IMR-90 (cell line): Measurements from ENCODE around the gene TMC8.

ENCODE experiments used
- MAZ ChIP-seq: IDR thresholded peaks from 2 replicates; pipeline ENCODE4 v1.6.1; 2012; ENCODE audit warnings: low read depth, mild to moderate bottlenecking, low read length, improper control_type of control experiment, moderate library complexity, borderline replicate concordance
- POLR2A ChIP-seq: IDR thresholded peaks from 2 replicates; pipeline ENCODE4 v1.6.1; 2012; ENCODE audit warnings: mild to moderate bottlenecking, low read depth, low read length
- TF ChIP-seq, protein P1 (sequence below): conservative IDR thresholded peaks from 2 replicates; pipeline ENCODE4 v1.5.1; 2012; ENCODE audit warnings: mild to moderate bottlenecking, low read depth, low read length, improper control_type of control experiment

DNA sequence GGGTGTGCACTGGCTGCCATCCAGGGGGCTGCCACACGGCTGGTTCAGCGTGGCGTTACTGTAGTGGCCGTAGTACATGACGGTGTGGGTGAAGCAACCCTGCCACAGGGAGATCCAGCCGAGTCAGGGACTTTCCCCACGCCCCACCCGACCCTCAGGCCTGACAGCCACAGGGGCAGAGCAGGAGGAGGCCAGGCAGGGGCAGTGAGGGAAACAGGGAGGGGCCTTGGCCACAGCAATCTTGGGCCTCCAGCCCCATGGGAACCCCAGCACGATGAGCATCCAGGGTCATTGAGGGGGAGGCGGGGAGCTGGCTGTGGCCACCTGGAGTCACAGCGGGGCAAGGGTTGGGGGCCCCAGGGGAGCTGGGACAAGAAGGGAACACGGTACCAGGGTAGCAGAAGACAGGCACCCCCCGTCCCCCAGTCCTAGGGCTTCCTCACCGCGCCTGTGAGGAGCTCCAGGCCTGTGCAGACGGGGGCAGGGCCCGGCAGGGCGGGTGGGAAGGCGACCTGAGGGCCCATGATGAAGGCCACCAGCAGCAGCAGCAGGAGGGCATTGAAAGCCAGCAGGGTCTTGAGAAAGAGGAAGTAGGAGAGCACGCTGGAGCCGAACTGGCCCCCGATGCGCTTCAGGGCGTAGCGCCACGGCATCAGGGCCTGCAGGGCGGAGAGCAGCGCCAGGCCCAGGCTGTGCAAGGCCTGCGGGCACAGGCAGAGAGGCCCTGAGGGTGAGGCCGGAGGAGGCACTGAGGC, 6.3 kb upstream of the TMC8 start:
- TF ChIP-seq MAZ (no peak), POLR2A (no peak)
- TF ChIP-seq, protein P1, sequence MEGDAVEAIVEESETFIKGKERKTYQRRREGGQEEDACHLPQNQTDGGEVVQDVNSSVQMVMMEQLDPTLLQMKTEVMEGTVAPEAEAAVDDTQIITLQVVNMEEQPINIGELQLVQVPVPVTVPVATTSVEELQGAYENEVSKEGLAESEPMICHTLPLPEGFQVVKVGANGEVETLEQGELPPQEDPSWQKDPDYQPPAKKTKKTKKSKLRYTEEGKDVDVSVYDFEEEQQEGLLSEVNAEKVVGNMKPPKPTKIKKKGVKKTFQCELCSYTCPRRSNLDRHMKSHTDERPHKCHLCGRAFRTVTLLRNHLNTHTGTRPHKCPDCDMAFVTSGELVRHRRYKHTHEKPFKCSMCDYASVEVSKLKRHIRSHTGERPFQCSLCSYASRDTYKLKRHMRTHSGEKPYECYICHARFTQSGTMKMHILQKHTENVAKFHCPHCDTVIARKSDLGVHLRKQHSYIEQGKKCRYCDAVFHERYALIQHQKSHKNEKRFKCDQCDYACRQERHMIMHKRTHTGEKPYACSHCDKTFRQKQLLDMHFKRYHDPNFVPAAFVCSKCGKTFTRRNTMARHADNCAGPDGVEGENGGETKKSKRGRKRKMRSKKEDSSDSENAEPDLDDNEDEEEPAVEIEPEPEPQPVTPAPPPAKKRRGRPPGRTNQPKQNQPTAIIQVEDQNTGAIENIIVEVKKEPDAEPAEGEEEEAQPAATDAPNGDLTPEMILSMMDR = no peak
